SK-N-MC (cell line): ENCODE results near the gene APP.
A peak's percentile ranks its signal among the peaks of the same experiment; 100 is the strongest.

Experiments
- DNase-seq: peaks from one replicate; pipeline ENCODE4 v3.0.0-alpha.2; 2011; ENCODE audit warnings: low read depth, low spot score
- H3K27ac ChIP-seq: fragments of 200-600 bp; sonication (generic); 2 replicates; pipeline ENCODE4 v1.5.1; 2016; ENCODE audit warnings: mixed run types
- H3K36me3 ChIP-seq: fragments of 200-600 bp; sonication (generic); 2 replicates; pipeline ENCODE4 v1.6.1; 2017; ENCODE audit warnings: antibody characterized with exemption, low read length, mixed read lengths; ENCODE audit not compliant: insufficient read depth
- H3K4me3 ChIP-seq: fragments of 200-600 bp; sonication (generic); 2 replicates; pipeline ENCODE4 v1.5.1; 2016
- H3K9ac ChIP-seq: fragments of 200-600 bp; sonication (generic); 2 replicates; pipeline ENCODE4 v1.8.0; 2017; ENCODE audit warnings: mixed run types, mixed read lengths; ENCODE audit not compliant: insufficient read length
- H3K9me3 ChIP-seq: fragments of 200-600 bp; sonication (generic); 2 replicates; pipeline ENCODE4 v1.6.1; 2017; ENCODE audit warnings: low read depth, mild to moderate bottlenecking, antibody characterized with exemption, low read length, moderate library complexity, mixed read lengths
- EZH2 ChIP-seq: fragments of 200-600 bp; sonication (generic); IDR thresholded peaks from one replicate; pipeline ENCODE4 v1.6.1; 2017; ENCODE audit warnings: antibody characterized with exemption
- FOXP2 ChIP-seq: optimal IDR thresholded peaks from 2 replicates; pipeline ENCODE3; 2011; ENCODE audit warnings: mild to moderate bottlenecking, moderate library complexity; ENCODE audit not compliant: insufficient read depth; ENCODE audit errors: extremely low read length, control extremely low read depth
- POLR2AphosphoS5 ChIP-seq: IDR thresholded peaks from 2 replicates; pipeline ENCODE4 v1.6.1; 2012; ENCODE audit warnings: mild to moderate bottlenecking, low read depth, low read length, borderline replicate concordance

The APP gene

GRCh38 chr21:25977068-25977611 is 193.4 kb downstream of the APP start:
- H3K9ac ChIP-seq: no peak overlapping the region
- H3K36me3 ChIP-seq: peaks cover 95% of the 10 kb centered on the region
- H3K4me3 ChIP-seq: no peak overlapping the region
- 0 out of 2 replicates have a peak, but pooled peaks cover 14% of the 10 kb centered on the region for H3K9me3 ChIP-seq
- H3K27ac ChIP-seq: no peak overlapping the region
- no peak for DNase-seq
- TF ChIP-seq FOXP2 (no peak), POLR2AphosphoS5 (no peak), EZH2 (no peak)

GRCh38 chr21:25974964-25975363 is 195.6 kb downstream of the APP start:
- TF ChIP-seq FOXP2 (no peak), EZH2 (no peak), POLR2AphosphoS5 (no peak)
- 0 out of 2 replicates have a peak, but pooled peaks cover 14% of the 10 kb centered on the region for H3K9me3 ChIP-seq
- H3K9ac ChIP-seq: no peak overlapping the region
- no peak overlapping the region for H3K4me3 ChIP-seq
- DNase-seq: no peak
- no peak overlapping the region for H3K27ac ChIP-seq
- H3K36me3 ChIP-seq: peaks cover 95% of the 10 kb centered on the region

GRCh38 chr21:25970254-25970930 is 200.2 kb downstream of the APP start:
- Histone ChIP-seq H3K36me3 (peaks cover 81% of the 10 kb centered on the region), H3K4me3 (no peak overlapping the region), H3K9ac (no peak overlapping the region), H3K27ac (peak overlapping the region; percentile 52), H3K9me3 (0 out of 2 replicates have a peak, but pooled peaks cover 14% of the 10 kb centered on the region)
- DNase-seq: no peak
- no peak for TF ChIP-seq FOXP2
- TF ChIP-seq POLR2AphosphoS5: no peak
- TF ChIP-seq EZH2: no peak

GRCh38 chr21:25967901-25968438 is 202.6 kb downstream of the APP start:
- Histone ChIP-seq H3K9me3 (0 out of 2 replicates have a peak, but pooled peaks cover 6% of the 10 kb centered on the region), H3K9ac (no peak overlapping the region), H3K4me3 (no peak overlapping the region), H3K36me3 (peaks cover 77% of the 10 kb centered on the region), H3K27ac (peak overlapping the region; percentile 72)
- TF ChIP-seq POLR2AphosphoS5 (no peak), EZH2 (no peak)
- DNase-seq: no peak

- TF ChIP-seq EZH2: no peak
- TF ChIP-seq FOXP2: no peak
- TF ChIP-seq POLR2AphosphoS5: no peak
- Histone ChIP-seq H3K27ac (peak overlapping the region; percentile 72), H3K9me3 (no peaks in the 10 kb centered on the region), H3K4me3 (no peak overlapping the region), H3K36me3 (peaks cover 70% of the 10 kb centered on the region), H3K9ac (no peak overlapping the region)
- DNase-seq: no peak
Observed at GRCh38 chr21:25967181-25967900, 203.2 kb downstream of the APP start.

GRCh38 chr21:25965951-25966707 is 204.4 kb downstream of the APP start:
- H3K36me3 ChIP-seq: peaks cover 64% of the 10 kb centered on the region
- no peak overlapping the region for H3K27ac ChIP-seq
- H3K9me3 ChIP-seq: no peaks in the 10 kb centered on the region
- no peak overlapping the region for H3K9ac ChIP-seq
- no peak for DNase-seq
- no peak for TF ChIP-seq FOXP2
- TF ChIP-seq EZH2: no peak
- no peak for TF ChIP-seq POLR2AphosphoS5
- no peak overlapping the region for H3K4me3 ChIP-seq

GRCh38 chr21:25964926-25965325 is 205.6 kb downstream of the APP start:
- H3K9ac ChIP-seq: no peak overlapping the region
- no peak overlapping the region for H3K27ac ChIP-seq
- no peak for DNase-seq
- H3K9me3 ChIP-seq: no peaks in the 10 kb centered on the region
- no peak overlapping the region for H3K4me3 ChIP-seq
- H3K36me3 ChIP-seq: peaks cover 52% of the 10 kb centered on the region
- no peak for TF ChIP-seq FOXP2
- TF ChIP-seq EZH2: no peak
- TF ChIP-seq POLR2AphosphoS5: no peak

GRCh38 chr21:25964015-25964414 is 206.6 kb downstream of the APP start:
- DNase-seq: no peak
- H3K9ac ChIP-seq: no peak overlapping the region
- no peaks in the 10 kb centered on the region for H3K9me3 ChIP-seq
- H3K27ac ChIP-seq: no peak overlapping the region
- no peak overlapping the region for H3K4me3 ChIP-seq
- TF ChIP-seq POLR2AphosphoS5 (no peak), EZH2 (no peak), FOXP2 (no peak)
- H3K36me3 ChIP-seq: peaks cover 53% of the 10 kb centered on the region
